Caco-2 (cell line): ENCODE measurements around the gene SPAG17. TPM values are rescaled to one million over a fixed set of nuclear protein-coding genes. Genes with fewer than 3 reads are reported as not detected.

ENCODE experiments used
- BruUV-seq: library from RNA; stranded (reverse); fragments of 400-500 nt; replicated peaks from 2 replicates; lab custom pipeline; 2021; lab: Mats Ljungman, UMichigan
- CTCF ChIA-PET: fragments of 300-600 bp; sonication (Branson Sonifier 250); formaldehyde crosslinking; loops from one replicate; lab custom pipeline; 2022; ENCODE audit warnings: antibody characterized with exemption; lab: Charles Lee
- POLR2A ChIA-PET: fragments of 300-600 bp; sonication (Branson Sonifier 250); formaldehyde crosslinking; loops from one replicate; lab custom pipeline; 2022; ENCODE audit warnings: antibody characterized with exemption; lab: Charles Lee
- DNase-seq, 2 experiments: peaks; one replicate each; pipeline versions ENCODE4 v3.0.0 to v3.0.0-alpha.2; 2020 to 2022
- H3K27me3 ChIP-seq: replicated peaks from 2 replicates; pipeline ENCODE4 v1.6.0; 2011; ENCODE audit warnings: low read length; ENCODE audit not compliant: control insufficient read depth, insufficient read depth
- H3K36me3 ChIP-seq: 2 replicates; pipeline ENCODE4 v1.5.1; 2011; ENCODE audit warnings: low read length; ENCODE audit not compliant: control insufficient read depth, insufficient read depth
- H3K4me1 ChIP-seq: fragments of 250-450 bp; sonication (Bioruptor Pico); 2 replicates; pipeline ENCODE4 v1.5.1; 2020; ENCODE audit warnings: mild to moderate bottlenecking
- H3K4me3 ChIP-seq: 2 replicates; pipeline ENCODE4 v1.5.1; 2011; ENCODE audit warnings: low read depth, mild to moderate bottlenecking, control low read depth, low read length
- H3K9me3 ChIP-seq: fragments of 250-450 bp; sonication (Bioruptor Pico); 2 replicates; pipeline ENCODE4 v1.5.1; 2020; ENCODE audit warnings: mild to moderate bottlenecking, moderate library complexity
- H3K27ac Mint-ChIP-seq: one replicate; pipeline ENCODE4 v1.8.0; 2022; ENCODE audit warnings: mixed read lengths; ENCODE audit not compliant: unreplicated experiment
- H3K27me3 Mint-ChIP-seq: one replicate; pipeline ENCODE4 v1.8.0; 2022; ENCODE audit warnings: mixed read lengths; ENCODE audit not compliant: insufficient read depth, unreplicated experiment
- H3K36me3 Mint-ChIP-seq: one replicate; pipeline ENCODE4 v1.8.0; 2022; ENCODE audit warnings: mild to moderate bottlenecking, mixed read lengths; ENCODE audit not compliant: insufficient read depth, unreplicated experiment
- H3K4me1 Mint-ChIP-seq: one replicate; pipeline ENCODE4 v1.8.0; 2022; ENCODE audit warnings: low read depth, mixed read lengths; ENCODE audit not compliant: unreplicated experiment
- H3K4me3 Mint-ChIP-seq: one replicate; pipeline ENCODE4 v1.8.0; 2022; ENCODE audit warnings: mild to moderate bottlenecking, moderate library complexity, mixed read lengths; ENCODE audit not compliant: unreplicated experiment
- H3K9me3 Mint-ChIP-seq: one replicate; pipeline ENCODE4 v1.8.0; 2022; ENCODE audit warnings: mixed read lengths; ENCODE audit not compliant: unreplicated experiment
- CTCF ChIP-seq, 2 experiments: fragments of 200-600 bp in 1 of 2; IDR thresholded peaks; 1 replicate in 1 of 2; 2 replicates in 1 of 2; pipeline versions ENCODE4 v1.5.1 to v1.8.0; 2011 to 2022; ENCODE audit warnings: antibody characterized with exemption in 1 of 2, control low read depth in 1 of 2, inconsistent platforms in 1 of 2, low read depth in 1 of 2, low read length in 1 of 2, mild to moderate bottlenecking in 1 of 2, moderate library complexity in 1 of 2; ENCODE audit not compliant: insufficient read depth in 1 of 2, severe bottlenecking in 1 of 2, unreplicated experiment in 1 of 2
- intact Hi-C: fragments of 100-400 bp; cut with micrococcal nuclease; formaldehyde crosslinking; loops from one replicate; pipeline ENCODE4 v1.10.0; 2022; ENCODE audit not compliant: unreplicated experiment
- total RNA-seq: library from RNA; stranded (reverse); gene quantifications from 2 replicates; pipeline ENCODE4 v1.2.3, GENCODE V29; 2022

Gene SPAG17
- total RNA-seq, 1 experiment from 2014 or later: not detected

- Mint-ChIP-seq H3K36me3 (no peaks in the 10 kb centered on the region), H3K27me3 (peaks cover 8% of the 10 kb centered on the region), H3K4me3 (no peak overlapping the region), H3K9me3 (no peaks in the 10 kb centered on the region), H3K27ac (no peak overlapping the region), H3K4me1 (peaks cover 4% of the 10 kb centered on the region)
- Histone ChIP-seq H3K36me3 (no peaks in the 10 kb centered on the region), H3K27me3 (no peaks in the 10 kb centered on the region), H3K4me3 (no peak overlapping the region), H3K4me1 (no peaks in the 10 kb centered on the region), H3K9me3 (no peaks in the 10 kb centered on the region)
- ChIA-PET POLR2A (no interaction called here), CTCF (no interaction called here)
- TF ChIP-seq CTCF (IDR thresholded peaks at IDR 0.05; ENCODE audit: insufficient read depth in 1 of 2, low read depth in 1 of 2, low read length in 1 of 2, severe bottlenecking in 1 of 2, unreplicated experiment in 1 of 2): no peak
- no TSS peak for BruUV-seq
- intact Hi-C loops: no loop called here
- DNase-seq: no peak
These were observed 141.4 kb downstream of the SPAG17 start for GRCh38 chr1:118043624-118044023.

- H3K4me1 ChIP-seq: no peaks in the 10 kb centered on the region
- POLR2A ChIA-PET: no interaction called here
- H3K36me3 ChIP-seq: no peaks in the 10 kb centered on the region
- Mint-ChIP-seq H3K36me3 (no peaks in the 10 kb centered on the region), H3K4me1 (peaks cover 4% of the 10 kb centered on the region), H3K4me3 (no peak overlapping the region), H3K9me3 (no peaks in the 10 kb centered on the region), H3K27ac (no peak overlapping the region), H3K27me3 (peaks cover 8% of the 10 kb centered on the region)
- DNase-seq: no peak
- CTCF ChIA-PET: no interaction called here
- intact Hi-C loops: no loop called here
- H3K27me3 ChIP-seq: no peaks in the 10 kb centered on the region
- no peaks in the 10 kb centered on the region for H3K9me3 ChIP-seq
- no peak overlapping the region for H3K4me3 ChIP-seq
- BruUV-seq: no TSS peak
- no peak for TF ChIP-seq CTCF (IDR thresholded peaks at IDR 0.05; ENCODE audit: insufficient read depth in 1 of 2, low read depth in 1 of 2, low read length in 1 of 2, severe bottlenecking in 1 of 2, unreplicated experiment in 1 of 2)
These were observed 142.5 kb downstream of the SPAG17 start for GRCh38 chr1:118042501-118042900.

- no peak for TF ChIP-seq CTCF (IDR thresholded peaks at IDR 0.05; ENCODE audit: insufficient read depth in 1 of 2, low read depth in 1 of 2, low read length in 1 of 2, severe bottlenecking in 1 of 2, unreplicated experiment in 1 of 2)
- H3K27me3 Mint-ChIP-seq: peaks cover 6% of the 10 kb centered on the region
- BruUV-seq: no TSS peak
- no peak overlapping the region for H3K27ac Mint-ChIP-seq
- Histone ChIP-seq H3K4me3 (no peak overlapping the region), H3K9me3 (no peaks in the 10 kb centered on the region), H3K36me3 (no peaks in the 10 kb centered on the region), H3K4me1 (no peaks in the 10 kb centered on the region), H3K27me3 (no peaks in the 10 kb centered on the region)
- H3K9me3 Mint-ChIP-seq: no peaks in the 10 kb centered on the region
- DNase-seq: no peak
- H3K4me3 Mint-ChIP-seq: no peak overlapping the region
- ChIA-PET POLR2A (no interaction called here), CTCF (no interaction called here)
- H3K36me3 Mint-ChIP-seq: no peaks in the 10 kb centered on the region
- intact Hi-C loops: no loop called here
- peaks cover 4% of the 10 kb centered on the region for H3K4me1 Mint-ChIP-seq
These were observed 145.9 kb downstream of the SPAG17 start for GRCh38 chr1:118039170-118039569.
